Coronary artery (tissue), 2 donors: ENCODE results near the gene PIP5KL1.
A peak's percentile ranks its signal among the peaks of the same experiment; 100 is the strongest.

Source experiments
- DNase-seq: peaks from one replicate; pipeline ENCODE4 v3.0.0-alpha.2; 2017; ENCODE audit warnings: low spot score
- H3K27ac ChIP-seq, 2 donors: fragments of 200-600 bp; sonication (generic); one replicate each; pipeline ENCODE4 v1.5.1; 2016 to 2019
- H3K4me3 ChIP-seq: fragments of 200-600 bp; sonication (generic); 2 replicates; pipeline ENCODE4 v1.5.1; 2016; ENCODE audit warnings: mild to moderate bottlenecking, moderate library complexity
- CTCF ChIP-seq: fragments of 200-600 bp; sonication (generic); IDR thresholded peaks from one replicate; pipeline ENCODE4 v1.5.1; 2019; ENCODE audit warnings: antibody characterized with exemption

Gene PIP5KL1

GRCh38 chr9:127965953-127966352, 35.4 kb upstream of the PIP5KL1 start:
- TF ChIP-seq CTCF: no peak
- Histone ChIP-seq H3K4me3 (peak overlapping the region; percentile 57), H3K27ac (peak overlapping the region; percentile 89 to 90)
- no peak for DNase-seq

- DNase-seq: no peak
- peak overlapping the region; percentile 89 to 90 for H3K27ac ChIP-seq
- peak overlapping the region; percentile 19 for H3K4me3 ChIP-seq
- TF ChIP-seq CTCF: no peak
These were observed 32.9 kb upstream of the PIP5KL1 start for GRCh38 chr9:127963359-127964064.

- TF ChIP-seq CTCF: no peak
- peak overlapping the region; percentile 89 to 90 for H3K27ac ChIP-seq
- H3K4me3 ChIP-seq: peak overlapping the region; percentile 19
- DNase-seq: no peak
These were observed 32.4 kb upstream of the PIP5KL1 start for GRCh38 chr9:127963041-127963358.

GRCh38 chr9:127962278-127962677, 31.7 kb upstream of the PIP5KL1 start:
- Histone ChIP-seq H3K4me3 (no peak overlapping the region), H3K27ac (peak overlapping the region; percentile 53 to 89)
- no peak for DNase-seq
- TF ChIP-seq CTCF: no peak

- DNase-seq: no peak
- H3K4me3 ChIP-seq: no peak overlapping the region
- H3K27ac ChIP-seq: peak overlapping the region in 1 of 2 donors; percentile 73
- TF ChIP-seq CTCF: no peak
These were observed 31.1 kb upstream of the PIP5KL1 start for GRCh38 chr9:127961613-127962155.

GRCh38 chr9:127961155-127961490, 30.5 kb upstream of the PIP5KL1 start:
- no peak for TF ChIP-seq CTCF
- no peak overlapping the region for H3K4me3 ChIP-seq
- H3K27ac ChIP-seq: peak overlapping the region in 1 of 2 donors; percentile 73
- no peak for DNase-seq
